ENCODE data around the gene UBAP2L.
"Not testable (repeated sequence)": the region's sequence is repeated elsewhere in the genome, so short reads cannot be mapped to it uniquely, and the experiment has no call there.

UBAP2L gene

DNA sequence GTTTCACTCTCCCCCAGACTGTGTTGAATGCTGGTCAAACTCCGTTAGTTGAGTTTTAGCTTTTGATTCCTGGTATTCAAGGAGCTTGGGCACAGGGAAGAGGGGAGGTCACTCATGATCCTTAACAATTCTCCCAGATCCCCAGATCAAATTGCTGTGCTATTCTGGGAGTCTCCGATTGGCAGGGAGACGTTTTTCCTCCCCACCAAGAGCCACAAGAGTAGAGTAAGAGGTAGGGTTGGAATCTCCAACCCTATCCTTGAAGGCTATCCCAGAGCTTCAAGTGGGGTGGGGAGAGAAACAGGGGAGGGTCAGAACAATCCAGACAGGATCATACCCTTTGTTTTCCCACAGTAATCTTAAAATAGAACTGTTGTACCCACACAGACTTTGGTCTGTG, 28.3 kb upstream of the UBAP2L start:
- H3K27ac ChIP-seq = no peak overlapping the region
- H3K4me3 ChIP-seq = no peak overlapping the region

DNA sequence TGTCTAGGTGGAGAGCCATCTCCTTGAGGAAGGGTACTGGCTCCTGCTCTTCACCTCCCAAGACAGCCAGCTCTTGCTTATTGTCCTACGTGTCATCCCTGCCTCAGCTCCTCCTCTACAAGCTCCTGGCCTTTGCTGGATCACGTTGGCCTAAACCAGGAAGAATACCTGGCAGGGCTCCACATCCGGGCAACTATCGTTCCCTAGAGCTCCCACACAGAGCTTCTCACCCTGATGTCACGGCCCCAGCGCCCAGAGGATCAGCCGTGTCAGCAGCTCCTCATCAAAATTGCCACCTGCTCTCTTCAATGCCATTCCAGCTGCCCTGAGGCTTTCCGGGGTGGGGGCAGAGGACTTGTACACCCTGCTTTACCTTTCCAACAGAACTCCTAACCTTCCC, 26.9 kb upstream of the UBAP2L start:
- Histone ChIP-seq H3K27ac (peak overlapping the region in 2 of 21 experiments; percentile 31 to 56), H3K4me3 (no peak overlapping the region)

- Histone ChIP-seq H3K4me3 (no peak overlapping the region), H3K27ac (peak overlapping the region in 3 of 21 experiments; percentile 2 to 21 (median 15))
These were observed 21.8 kb upstream of the UBAP2L start for GRCh38 chr1:154198756-154199562.

DNA sequence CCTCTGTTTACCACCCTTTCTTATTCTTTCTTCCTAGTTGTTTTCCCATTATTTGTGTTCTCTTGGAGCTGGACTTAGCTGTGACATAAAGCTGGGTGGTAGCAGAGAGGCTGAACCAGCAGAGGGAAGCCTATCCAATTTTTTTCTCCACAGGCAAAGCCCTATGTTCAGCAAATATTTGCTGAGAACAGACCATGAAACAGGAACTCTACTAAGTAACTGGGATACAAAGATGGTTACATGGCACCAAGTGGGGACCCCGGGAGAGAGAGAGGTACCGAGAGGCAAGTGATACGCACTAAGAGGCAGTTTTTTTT, 21.2 kb upstream of the UBAP2L start:
- Histone ChIP-seq H3K27ac (peak overlapping the region in 3 of 21 experiments; percentile 2 to 21 (median 15)), H3K4me3 (no peak overlapping the region)

DNA sequence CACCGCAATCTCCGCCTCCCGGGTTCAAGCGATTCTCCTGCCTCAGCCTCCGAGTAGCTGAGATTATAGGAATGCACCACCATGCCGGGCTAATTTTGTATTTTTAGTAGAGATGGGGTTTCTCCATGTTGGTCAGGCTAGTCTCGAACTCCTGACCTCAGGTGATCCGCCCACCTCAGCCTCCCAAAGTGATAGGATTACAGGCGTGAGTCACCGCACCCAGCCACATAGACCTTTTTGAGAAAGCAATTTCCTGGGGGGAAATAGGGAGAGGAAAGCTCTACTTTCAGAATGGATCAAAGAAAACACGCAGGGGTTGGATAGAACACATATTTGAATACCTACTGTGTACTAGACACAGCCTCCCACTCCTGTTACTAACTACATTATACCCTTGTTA, 15.0 kb upstream of the UBAP2L start:
- not testable (repeated sequence) for H3K27ac ChIP-seq, H3K4me3 ChIP-seq

GRCh38 chr1:154206196-154206595, 14.6 kb upstream of the UBAP2L start, which contains the start of gene CFAP141:
Gene CFAP141, minus strand, starts transcription at chr1:154206333. Its CDS starts 26 bp downstream, at chr1:154206307.
- H3K27ac ChIP-seq = no peak within 1 kb of the TSS

DNA sequence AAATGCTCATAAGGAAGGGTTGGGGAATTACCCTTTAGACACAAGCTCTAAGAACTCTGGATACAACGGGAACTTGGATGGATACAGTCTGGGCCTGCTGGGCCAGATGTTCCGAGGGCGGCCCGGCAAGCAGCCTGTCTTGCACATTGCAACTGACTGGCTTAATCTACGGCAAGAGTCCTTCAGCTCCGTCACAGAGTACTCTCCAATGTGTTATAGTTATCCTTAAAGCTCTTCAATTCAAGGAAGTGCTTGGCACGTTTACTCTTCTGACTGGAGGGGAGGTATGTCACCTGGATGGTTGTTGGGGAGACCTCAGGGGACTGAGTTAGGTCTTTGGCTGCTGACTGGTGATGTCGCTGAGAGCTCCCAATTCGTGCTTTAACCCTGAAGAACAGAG, 13.5 kb upstream of the UBAP2L start:
- H3K4me3 ChIP-seq = no peak overlapping the region
- no peak overlapping the region for H3K27ac ChIP-seq

More at GRCh38 chr1:154206196-154206595, 14.6 kb upstream of the UBAP2L start, which contains the start of gene CFAP141:
- no peak within 1 kb of the TSS for H3K4me3 ChIP-seq

DNA sequence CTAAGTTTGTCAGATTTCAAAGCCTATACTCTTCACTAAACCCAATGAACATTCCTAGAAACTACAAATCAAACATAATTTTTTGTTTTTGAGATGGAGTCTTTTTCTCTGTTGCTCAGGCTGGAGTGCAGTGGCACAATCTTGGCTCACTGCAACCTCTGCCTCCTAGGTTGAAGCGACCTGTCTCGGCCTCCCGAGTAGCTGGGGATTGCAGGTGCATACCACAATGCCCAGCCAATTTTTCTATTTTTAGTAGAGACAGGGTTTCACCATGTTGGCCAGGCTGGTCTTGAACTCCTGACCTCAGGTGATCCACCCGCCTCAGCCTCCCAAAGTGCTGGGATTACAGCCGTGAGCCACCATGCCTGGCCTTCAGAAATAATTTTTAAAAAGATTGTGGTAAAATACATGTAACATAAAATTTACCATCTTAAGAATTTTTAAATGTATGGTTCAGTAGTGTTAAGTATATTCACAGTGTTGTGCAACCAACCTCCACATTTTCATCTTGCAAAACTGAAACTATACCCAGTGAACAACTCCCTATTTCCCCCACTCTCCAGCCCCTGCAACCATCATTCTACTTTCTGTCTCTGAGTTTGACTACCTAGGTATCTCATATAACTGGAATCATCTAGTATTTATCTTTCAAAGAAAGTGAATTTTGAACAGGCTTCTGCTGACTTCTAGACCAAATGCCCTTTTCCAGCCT, 11.9 kb upstream of the UBAP2L start:
- Histone ChIP-seq H3K4me3 (no peak overlapping the region), H3K27ac (no peak overlapping the region)

DNA sequence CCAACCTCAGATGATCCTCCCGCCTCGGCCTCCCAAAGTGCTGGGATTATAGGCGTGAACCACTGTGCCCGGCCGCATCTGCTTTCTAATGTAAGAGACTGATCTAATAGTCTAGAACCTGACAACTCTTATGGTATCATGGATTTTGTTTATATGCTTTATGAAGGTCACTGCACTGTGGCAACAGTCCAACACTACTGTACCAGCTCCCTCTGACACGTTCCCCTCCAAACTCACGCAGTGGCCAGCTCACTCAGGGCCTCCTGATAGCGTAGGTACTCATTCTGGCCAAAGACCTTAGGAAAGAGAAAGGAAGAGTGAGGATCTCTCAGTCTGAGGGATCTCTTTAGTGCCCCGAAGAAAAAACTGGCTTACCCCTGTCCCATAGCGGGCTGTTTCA, 8.7 kb upstream of the UBAP2L start:
- H3K4me3 ChIP-seq = no peak overlapping the region
- no peak overlapping the region for H3K27ac ChIP-seq

DNA sequence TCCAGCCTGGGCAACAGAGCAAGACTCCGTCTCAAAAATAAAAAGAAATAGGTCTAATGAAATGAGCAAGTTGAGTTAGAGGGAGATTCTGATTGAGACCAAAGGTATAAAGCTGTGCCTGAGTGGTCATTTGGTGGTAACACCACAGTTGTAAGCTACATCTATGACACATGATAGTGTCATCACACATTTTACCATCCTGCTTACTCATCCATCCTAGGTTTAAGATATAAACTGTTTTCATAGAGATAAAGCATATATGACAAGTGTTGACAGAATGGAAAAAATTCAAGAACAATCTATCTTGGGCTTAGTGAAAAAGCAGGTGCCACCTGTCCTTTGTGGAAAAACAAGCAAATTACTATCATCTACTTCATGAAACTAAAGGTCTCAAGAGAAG, 7.5 kb upstream of the UBAP2L start:
- Histone ChIP-seq H3K27ac (no peak overlapping the region), H3K4me3 (no peak overlapping the region)

- peak overlapping the region in 4 of 21 experiments; percentile 99 to 100 (median 99) for H3K27ac ChIP-seq
- peak overlapping the region in 2 of 7 experiments; percentile 67 to 87 for H3K4me3 ChIP-seq
These were observed 2.2 kb upstream of the UBAP2L start for GRCh38 chr1:154218545-154218944.

DNA sequence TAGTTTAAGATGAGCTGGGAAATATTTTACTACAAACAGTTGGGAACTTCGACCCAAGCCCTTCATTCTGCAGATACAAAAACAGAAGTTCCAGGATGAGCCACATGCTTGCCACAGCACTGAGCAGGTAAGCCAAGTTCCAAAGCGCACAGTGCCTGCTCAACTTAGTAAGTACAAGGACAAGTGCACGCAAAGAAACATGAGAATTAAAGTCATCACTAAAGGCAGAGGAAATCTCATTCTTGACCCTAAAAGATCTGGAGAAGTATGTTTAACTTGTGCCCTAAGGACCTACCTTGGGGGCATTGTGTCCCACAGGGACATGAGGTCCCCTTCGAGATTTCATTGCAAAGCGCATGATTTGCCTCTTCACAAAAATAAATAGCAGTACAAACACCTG, 1.2 kb upstream of the UBAP2L start:
- Histone ChIP-seq H3K4me3 (peak overlapping the region; percentile 61 to 87 (median 78)), H3K27ac (peak overlapping the region; percentile 77 to 100 (median 99))

DNA sequence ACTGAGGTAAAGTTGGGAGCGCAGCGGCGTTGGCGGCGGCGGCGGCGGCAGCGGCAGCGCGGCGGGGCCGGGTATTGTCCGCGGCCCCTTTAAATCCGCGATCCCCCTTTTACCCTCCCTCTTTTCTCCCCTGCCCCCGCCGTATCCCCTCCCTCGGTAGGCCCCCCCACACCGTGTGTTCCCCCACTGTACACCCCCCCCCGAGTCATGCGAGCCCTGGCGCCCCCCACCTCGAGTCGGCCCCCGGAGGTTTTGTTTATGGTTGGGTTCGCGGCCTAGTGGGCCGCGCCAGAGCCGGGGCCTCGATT, 169 bp downstream of the UBAP2L start:
- H3K4me3 ChIP-seq = peak overlapping the region; percentile 61 to 87 (median 78)
- peak overlapping the region; percentile 96 to 100 (median 98) for H3K27ac ChIP-seq

DNA sequence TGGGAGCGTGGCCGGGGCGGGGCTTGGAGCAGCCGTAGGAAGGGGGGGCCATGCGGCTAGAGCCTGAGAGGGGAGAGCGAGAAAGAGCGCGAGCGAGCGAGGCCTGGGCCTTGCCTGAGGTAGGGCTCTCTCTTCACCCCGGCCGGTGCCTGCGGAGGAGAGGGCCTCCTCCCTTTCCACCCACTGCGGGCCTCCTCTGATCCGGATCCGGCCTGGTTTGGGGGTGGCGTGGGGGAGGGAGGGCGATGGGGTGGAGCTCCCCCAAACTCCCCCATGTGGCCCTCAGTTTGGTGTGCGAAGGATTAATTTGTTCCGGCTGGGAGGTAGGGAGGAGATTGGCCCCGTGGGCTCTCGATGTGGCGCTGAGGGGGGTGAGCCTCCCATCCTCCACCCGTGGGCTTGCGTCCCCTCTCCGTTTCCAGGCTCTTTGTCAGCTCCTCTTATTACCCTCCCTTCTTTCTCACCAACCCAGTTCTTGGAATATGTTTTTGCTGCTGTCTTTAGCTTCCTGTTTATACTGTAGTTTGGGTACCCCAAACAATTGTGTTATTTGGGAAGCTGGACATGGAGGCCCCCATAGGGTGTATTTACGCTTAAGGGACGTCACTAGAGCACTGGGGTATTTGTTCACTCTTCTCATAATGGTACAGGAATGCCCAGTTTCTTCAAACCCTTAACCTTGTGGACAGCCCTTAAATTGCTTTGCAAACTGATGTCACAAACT, 685 bp downstream of the UBAP2L start:
- H3K4me3 ChIP-seq = peak overlapping the region; percentile 61 to 87 (median 78)

DNA sequence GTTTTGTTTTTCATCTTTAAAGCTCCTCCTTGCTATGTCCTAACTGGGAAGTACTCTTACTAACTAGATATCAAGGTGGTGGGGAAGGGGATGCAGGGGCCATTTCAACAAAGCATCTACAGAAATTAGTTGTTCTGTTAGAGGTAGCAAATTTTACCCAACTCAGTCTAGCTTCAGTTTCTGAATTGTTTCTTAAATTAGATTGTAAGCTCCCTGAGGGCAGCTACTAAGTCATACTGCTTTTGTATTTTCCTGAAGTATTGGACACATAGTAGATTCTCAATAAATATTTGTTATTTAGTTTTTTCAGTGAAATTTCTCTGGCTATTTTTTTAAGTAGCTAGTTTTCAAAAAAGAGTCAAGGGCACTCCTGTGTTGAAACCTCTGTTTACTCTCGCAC, 1.8 kb downstream of the UBAP2L start:
- Histone ChIP-seq H3K4me3 (peak overlapping the region in 3 of 7 experiments; percentile 61 to 78 (median 75)), H3K27ac (peak overlapping the region in 5 of 21 experiments; percentile 97 to 100 (median 99))

More for the DNA sequence above, 685 bp downstream of the UBAP2L start:
- peak overlapping the region; percentile 96 to 100 (median 98) for H3K27ac ChIP-seq

DNA sequence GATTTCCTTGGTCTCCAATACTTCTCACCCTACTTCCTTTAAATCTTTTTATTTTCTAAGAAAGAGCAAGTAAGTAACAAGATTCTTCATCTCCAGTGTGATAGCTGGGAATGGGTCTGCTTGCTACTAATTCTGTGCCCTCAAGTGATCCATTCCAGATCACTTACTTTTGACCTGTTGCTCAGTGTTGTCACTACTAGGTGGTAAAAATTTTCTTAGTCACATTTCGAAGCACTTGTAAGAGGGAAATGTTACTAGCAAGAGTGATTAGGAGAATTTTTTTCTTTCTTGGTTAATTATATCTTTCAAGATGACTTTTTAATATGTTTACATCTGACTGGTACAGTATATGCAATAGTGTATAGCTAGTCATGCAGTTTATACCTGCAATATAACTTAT, 2.2 kb downstream of the UBAP2L start:
- Histone ChIP-seq H3K27ac (peak overlapping the region in 2 of 21 experiments; percentile 99 to 100), H3K4me3 (peak overlapping the region in 1 of 7 experiments; percentile 78)

- Histone ChIP-seq H3K4me3 (no peak overlapping the region), H3K27ac (peak overlapping the region in 1 of 21 experiments; percentile 7)
These were observed 2.9 kb downstream of the UBAP2L start for GRCh38 chr1:154223621-154224020.

DNA sequence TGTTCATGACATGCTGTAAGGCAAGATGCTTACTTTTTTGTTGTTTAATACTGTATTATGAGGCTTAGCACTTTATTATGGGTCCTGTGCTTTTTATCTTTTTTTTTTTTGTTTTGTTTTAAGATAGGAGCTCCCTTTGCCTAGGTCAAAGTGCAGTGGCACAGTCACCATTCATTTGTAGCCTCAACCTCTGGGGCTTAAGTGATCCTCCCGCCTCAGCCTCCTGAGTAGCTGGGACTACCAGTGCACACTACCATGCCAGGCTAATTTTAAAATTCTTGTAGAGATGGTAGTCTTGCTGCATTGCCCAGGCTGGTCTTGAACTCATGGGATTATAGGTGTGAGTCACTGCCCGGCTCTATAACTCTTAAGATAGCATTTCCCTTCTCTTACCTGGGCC, 4.6 kb downstream of the UBAP2L start:
- Histone ChIP-seq H3K27ac (peak overlapping the region in 1 of 21 experiments; percentile 13), H3K4me3 (no peak overlapping the region)

GRCh38 chr1:154231112-154231511, 10.4 kb downstream of the UBAP2L start:
- not testable (repeated sequence) for H3K4me3 ChIP-seq, H3K27ac ChIP-seq

- not testable (repeated sequence) for H3K4me3 ChIP-seq, H3K27ac ChIP-seq
These were observed 12.4 kb downstream of the UBAP2L start for GRCh38 chr1:154233127-154233526.
